HL-60 (cell line): ENCODE data around the gene GAREM1.

ENCODE experiments used
- CTCF ChIP-seq: IDR thresholded peaks from one replicate; pipeline ENCODE4 v1.5.1; 2011; ENCODE audit warnings: low read length, control low read depth, inconsistent platforms; ENCODE audit not compliant: insufficient read depth
- GABPA ChIP-seq: IDR thresholded peaks from 2 replicates; pipeline ENCODE4 v1.6.1; 2012; ENCODE audit warnings: low read depth
- POLR2AphosphoS5 ChIP-seq: IDR thresholded peaks from 2 replicates; pipeline ENCODE4 v1.6.1; 2012; ENCODE audit warnings: low read depth
- REST ChIP-seq: IDR thresholded peaks from 2 replicates; pipeline ENCODE4 v1.6.1; 2012; ENCODE audit warnings: low read depth; ENCODE audit not compliant: insufficient replicate concordance
- SPI1 ChIP-seq: IDR thresholded peaks from 2 replicates; pipeline ENCODE4 v1.6.1; 2012; ENCODE audit warnings: low read depth, mild to moderate bottlenecking, borderline replicate concordance

- TF ChIP-seq CTCF (no peak), GABPA (no peak), POLR2AphosphoS5 (no peak), REST (no peak), SPI1 (no peak)
Observed at GRCh38 chr18:32389858-32390257, 80.8 kb downstream of the GAREM1 start.
